Activated naive CD4-positive, alpha-beta T cell treated with anti-CD3 and anti-CD28 coated beads, Interleukin-2, amount 50 U/mL, for 16 hours (primary cell): ENCODE data around the gene CALHM2.

Source experiments
- DNase-seq: peaks from one replicate; pipeline ENCODE4 v3.0.0-alpha.2; 2020

CALHM2 gene

DNA sequence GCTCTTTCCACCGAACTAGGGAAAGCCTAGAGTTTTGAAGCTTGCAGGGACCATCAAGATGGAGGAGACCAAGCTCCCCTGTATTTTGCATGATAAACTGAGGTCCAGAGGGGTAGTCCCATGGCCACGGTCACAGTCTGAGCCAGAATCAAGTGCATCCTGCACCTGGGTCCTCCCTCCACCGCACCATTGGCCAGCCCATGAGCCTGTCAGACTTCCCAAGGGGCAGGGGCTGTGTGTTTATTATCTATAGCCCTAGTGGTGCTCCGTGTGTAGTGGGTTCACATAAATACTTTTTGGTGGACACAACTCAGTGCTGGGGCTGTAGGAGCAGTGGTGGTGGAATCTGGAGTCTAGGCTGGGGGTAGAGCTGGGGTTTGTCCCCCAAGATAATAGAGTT is 23.3 kb upstream of the CALHM2 start:
- no peak for DNase-seq

DNA sequence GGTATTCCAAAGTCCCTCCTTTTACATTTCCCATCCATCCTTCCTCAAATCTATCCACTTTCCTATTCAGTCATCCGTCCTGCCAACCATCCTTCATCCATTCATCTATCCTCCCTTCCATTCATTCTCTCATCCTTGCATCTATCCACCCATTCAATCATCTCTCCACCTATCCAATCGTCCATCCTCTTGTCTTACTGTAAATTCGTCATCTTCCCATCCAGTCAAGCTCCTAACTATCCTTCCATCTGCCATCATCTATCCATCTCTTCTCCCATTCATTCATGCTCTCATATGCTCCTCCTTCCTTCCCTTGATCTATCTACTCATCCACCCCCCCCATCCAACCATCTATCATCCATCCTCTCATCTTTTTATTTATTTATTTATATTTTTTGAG is 21.9 kb upstream of the CALHM2 start:
- DNase-seq, result no peak

GRCh38 chr10:103473261-103473671 is 21.1 kb upstream of the CALHM2 start:
- no peak for DNase-seq

GRCh38 chr10:103472005-103472404 is 19.8 kb upstream of the CALHM2 start:
- no peak for DNase-seq

DNA sequence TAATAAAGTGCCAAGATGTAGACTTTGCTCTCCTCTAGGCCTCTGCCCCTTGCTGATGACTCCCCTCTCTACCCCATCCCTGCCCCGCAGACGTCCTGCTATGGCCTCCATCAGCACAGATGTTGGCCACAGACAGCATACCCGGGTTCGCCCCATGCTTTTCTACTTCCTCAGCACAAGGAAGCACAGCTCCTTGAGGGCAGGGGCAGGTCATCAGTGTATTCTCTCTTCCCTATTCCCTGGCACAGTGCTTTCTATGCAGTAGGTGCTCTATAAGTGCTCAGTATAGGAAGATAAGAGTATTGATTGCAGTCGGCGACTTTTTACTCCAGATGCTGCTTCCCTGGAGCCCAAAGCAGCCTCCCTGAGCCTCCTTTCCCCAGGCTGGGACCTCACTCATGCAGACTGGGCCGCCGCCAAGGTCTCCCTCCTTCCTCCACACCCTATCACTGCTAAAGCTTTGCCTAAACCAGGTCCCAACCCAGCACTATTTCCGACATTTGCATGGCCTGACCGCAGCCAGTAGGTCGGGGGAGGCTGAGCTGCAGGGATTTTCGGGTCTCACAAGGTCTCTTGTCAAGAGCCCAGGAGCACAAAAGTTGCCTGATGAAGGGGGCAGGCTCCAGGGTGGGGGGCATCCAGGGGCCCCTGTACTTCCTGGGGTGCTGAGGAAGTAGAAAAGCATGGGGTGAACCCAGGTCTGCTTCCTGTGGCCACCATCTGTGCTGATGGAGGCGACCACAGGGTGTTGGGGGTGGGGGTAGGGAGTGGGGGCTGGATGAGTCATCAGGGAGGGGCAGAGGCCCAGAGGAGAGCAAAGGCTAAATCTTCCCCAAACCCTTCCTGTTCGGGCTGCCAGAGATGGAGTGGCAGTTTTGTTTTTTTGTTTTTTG is 18.8 kb upstream of the CALHM2 start:
- DNase-seq, result peak; percentile 36

- no peak for DNase-seq
Measured at GRCh38 chr10:103469201-103469600, 17.0 kb upstream of the CALHM2 start.

- no peak for DNase-seq
Measured at GRCh38 chr10:103467406-103467805, 15.2 kb upstream of the CALHM2 start.

- no peak for DNase-seq
Measured at GRCh38 chr10:103466734-103467133, 14.6 kb upstream of the CALHM2 start.

DNA sequence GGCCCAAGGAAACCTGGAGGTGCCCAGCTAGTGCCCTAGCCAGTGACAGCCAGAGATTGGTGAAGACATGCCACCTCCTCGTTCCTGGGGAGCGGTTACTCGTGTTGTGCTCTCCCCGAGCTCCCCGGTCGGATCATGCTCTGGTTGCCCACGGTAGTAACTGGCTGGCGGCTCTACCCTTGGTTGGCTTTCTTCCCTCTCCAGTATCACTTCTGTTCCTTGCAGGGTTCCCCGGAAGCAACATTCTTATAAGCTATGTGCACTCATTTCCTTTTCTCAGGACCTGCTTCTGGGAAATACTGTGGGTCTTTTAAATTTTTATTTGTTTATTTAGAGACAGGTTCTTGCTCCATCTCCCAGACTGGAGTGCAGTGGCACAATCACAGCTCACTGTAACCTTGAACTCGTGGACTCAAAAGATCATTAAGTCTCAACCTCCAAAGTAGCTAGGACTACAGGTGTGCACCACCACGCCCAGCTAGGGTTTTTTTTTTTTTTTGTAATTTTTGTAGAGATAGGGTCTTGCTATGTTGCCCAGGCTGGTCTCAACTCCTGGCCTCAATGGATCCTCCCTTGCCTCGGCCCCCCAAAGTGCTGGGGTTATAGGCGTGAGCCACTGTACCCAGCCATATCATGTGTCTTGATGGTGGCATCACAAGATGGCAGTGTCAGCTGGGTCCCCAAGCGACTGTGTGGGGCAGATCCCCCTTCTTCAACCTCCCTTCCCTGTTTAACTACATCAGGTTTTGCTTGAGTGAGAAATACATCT is 13.4 kb upstream of the CALHM2 start:
- no peak for DNase-seq

- DNase-seq, result no peak
Measured at GRCh38 chr10:103463499-103463898, 11.3 kb upstream of the CALHM2 start.

DNA sequence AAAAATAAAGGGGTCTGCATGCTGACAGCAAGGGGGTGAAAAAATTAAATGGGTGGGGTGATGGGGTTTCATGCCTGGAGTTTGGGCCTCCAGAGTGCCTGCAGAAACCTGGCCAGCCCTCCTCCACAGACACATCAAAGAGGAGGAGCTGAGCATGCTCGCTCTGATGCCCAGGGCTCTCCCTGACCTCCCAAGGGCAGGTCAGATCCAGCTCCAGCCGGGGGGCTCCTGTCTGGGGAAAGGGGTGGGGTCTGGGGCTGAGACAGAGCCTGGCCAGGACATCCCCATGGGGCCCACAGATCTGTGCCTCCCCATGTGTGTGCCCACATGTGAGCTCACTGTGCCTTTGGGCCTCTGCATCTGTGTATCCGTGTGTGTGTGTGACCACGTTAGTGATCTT is 7.4 kb upstream of the CALHM2 start:
- DNase-seq, result no peak

GRCh38 chr10:103458720-103459119 is 6.5 kb upstream of the CALHM2 start, which contains the start of gene CALHM1:
TSS of gene CALHM1 (minus strand) at chr10:103458900. CDS start at chr10:103458751, 149 bp downstream.
- no peak for DNase-seq

DNA sequence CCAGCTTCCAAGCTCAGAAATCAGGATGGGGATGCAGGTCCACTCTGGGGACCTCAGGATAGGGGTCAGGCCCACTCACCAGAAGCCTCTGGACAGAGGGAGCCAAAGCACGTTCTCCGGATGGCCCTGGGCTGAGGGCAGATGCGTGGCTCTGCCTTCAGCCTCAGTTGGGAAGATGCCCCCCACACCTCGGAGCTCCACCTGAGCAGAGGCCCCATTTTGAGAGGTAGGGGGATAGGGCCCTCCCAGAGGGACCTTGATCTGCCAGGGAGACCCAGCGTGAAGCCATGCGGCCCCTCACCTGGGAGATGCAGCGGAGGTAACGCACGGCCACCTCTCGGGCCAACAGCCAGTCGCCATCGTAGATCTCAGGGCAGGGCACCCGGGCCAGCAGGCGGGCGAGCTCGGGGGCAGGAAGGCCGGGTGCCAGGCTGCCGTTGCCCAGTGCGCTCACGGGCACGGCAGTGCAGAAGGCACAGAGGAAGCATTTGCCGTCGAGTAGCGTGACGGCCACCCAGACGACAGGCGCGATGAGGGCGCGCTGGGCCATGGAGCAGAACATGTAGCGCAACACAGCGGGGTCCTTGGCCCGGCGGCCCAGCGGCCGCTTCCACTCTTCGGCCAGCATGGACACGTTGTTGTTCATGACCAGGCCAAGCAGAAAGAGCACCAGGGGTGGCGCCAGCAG is 5.9 kb upstream of the CALHM2 start:
- DNase-seq, result no peak

- DNase-seq, result no peak
Measured at GRCh38 chr10:103457176-103457712, 5.1 kb upstream of the CALHM2 start.

- DNase-seq, result no peak
Measured at GRCh38 chr10:103456074-103456660, 4.0 kb upstream of the CALHM2 start.

GRCh38 chr10:103455235-103455634 is 3.1 kb upstream of the CALHM2 start:
- DNase-seq, result no peak

- no peak for DNase-seq
Measured at GRCh38 chr10:103454026-103454425, 1.9 kb upstream of the CALHM2 start.

DNA sequence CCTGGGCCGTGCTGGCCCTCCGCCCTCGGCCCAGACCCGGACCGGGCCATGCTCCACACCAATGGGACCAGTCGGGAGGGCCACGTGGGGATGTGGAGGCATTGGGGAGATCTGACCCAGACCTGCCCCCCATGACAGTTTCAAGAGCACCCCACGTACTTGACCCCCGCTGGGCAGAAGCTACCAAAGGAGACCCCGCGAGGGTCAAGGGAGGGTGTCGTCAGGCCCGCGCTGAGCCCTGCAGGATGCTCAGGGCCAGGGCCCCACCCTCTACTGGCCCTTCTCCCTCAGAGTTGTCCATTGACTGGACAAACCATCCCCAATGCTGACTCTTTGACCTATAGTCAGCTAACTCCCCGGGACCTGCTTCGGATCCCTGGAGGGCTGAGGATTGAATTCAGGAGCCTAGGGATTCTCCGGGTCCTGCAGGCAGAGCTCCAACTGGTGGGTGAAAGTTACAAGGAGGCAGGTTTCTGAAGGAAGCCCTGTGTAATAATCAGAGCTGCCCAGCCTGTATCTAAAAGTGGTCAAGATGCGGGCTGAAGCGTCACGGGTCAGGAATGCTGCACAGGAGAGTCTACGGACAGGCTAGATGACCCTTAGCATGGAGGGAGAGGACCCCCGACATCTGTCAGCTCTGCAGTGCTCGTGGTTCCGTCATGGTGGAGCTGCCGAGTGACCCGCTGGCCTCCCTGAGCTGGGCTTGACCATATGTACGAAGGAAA is 498 bp upstream of the CALHM2 start:
- no peak for DNase-seq

DNA sequence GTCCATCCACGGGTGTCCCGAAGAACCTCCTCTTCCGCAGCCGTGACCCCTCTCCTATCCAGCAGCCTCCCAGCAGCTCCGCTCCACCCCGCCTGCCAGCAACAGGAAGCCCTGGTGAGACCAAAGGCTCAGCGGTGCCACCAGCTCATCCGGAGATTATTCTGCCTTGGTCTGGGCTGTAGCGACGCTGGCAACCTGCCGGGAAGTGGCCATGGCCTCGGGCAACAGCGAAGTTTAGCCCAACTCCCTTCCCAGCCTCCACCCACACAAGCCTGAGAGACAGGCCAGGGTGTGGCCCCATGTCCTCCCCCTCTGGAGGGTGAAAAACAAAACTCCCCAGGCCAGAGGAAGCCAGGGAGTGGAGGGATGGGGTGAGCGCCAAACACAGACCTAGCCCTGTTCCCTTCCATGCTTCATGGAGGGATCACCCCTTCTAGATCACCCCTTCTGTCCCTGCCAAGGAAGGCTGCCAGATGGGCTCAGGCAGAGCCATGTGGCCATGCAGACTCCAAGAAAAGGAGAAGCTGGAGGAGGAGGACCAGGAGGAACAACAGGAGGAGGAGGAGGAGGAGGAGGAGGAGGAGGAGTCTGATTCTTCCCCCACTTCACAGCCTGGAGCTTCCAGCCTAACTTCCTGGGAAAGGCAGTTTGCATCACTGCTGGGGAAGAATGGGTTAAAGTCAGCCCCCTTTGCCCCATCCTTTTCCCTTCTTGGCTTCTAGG is 918 bp downstream of the CALHM2 start:
- peak; percentile 40 for DNase-seq

DNA sequence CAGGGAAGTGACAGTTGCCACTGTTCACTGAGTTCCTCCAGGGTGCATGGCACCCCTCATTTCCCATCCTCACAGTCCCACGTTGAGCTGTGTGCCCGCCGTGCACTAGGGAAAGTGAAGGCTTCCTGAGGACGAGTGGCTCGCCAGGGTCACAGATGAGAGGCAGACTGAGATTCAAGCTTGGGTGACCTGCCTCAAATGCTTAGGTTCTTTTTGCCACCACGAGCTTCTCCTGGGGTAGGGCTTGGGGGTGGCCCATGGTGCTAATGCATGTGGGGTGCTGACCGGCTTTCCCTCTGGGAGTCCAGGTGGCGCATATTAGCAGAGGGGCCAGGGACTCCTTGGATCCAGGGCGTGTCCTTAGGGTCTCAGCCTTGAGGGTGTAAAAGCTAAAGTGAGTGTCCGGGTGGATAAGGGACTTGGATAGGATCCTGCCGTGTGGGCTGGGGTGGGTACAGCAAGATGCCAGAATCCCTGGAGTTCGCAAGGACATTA is 1.9 kb downstream of the CALHM2 start:
- DNase-seq, result no peak
